Loucy (cell line): ENCODE measurements around the gene NCOA1.

Experiments
- H2AFZ ChIP-seq: fragments of 200-600 bp; sonication (generic); 2 replicates; pipeline ENCODE4 v1.6.0; 2016; ENCODE audit warnings: antibody characterized with exemption, mild to moderate bottlenecking, low read length, moderate library complexity
- H3F3A ChIP-seq: fragments of 200-600 bp; 2 replicates; pipeline ENCODE4 v1.6.0; 2016; ENCODE audit warnings: antibody characterized with exemption, low read depth, mild to moderate bottlenecking
- H3K27me3 ChIP-seq: fragments of 200-600 bp; sonication (generic); 2 replicates; pipeline ENCODE4 v1.6.1; 2014; ENCODE audit warnings: low read length, mild to moderate bottlenecking; ENCODE audit not compliant: insufficient read depth, poor library complexity, severe bottlenecking
- H3K36me3 ChIP-seq: fragments of 200-600 bp; sonication (generic); 2 replicates; pipeline ENCODE4 v1.6.1; 2016; ENCODE audit warnings: low read length; ENCODE audit not compliant: insufficient read depth
- H3K4me1 ChIP-seq: fragments of 200-600 bp; sonication (generic); 2 replicates; pipeline ENCODE4 v1.5.1; 2014; ENCODE audit warnings: low read length, mild to moderate bottlenecking; ENCODE audit not compliant: insufficient read depth, poor library complexity, severe bottlenecking
- H3K4me2 ChIP-seq: fragments of 200-600 bp; sonication (generic); 2 replicates; pipeline ENCODE4 v1.6.0; 2014; ENCODE audit warnings: antibody characterized with exemption, low read length, low read depth, mild to moderate bottlenecking; ENCODE audit not compliant: poor library complexity, severe bottlenecking
- H3K4me3 ChIP-seq: fragments of 200-600 bp; sonication (generic); 2 replicates; pipeline ENCODE4 v1.5.1; 2014; ENCODE audit warnings: low read length, mild to moderate bottlenecking, mixed read lengths; ENCODE audit not compliant: poor library complexity, severe bottlenecking
- H3K79me2 ChIP-seq: fragments of 200-600 bp; sonication (generic); 2 replicates; pipeline ENCODE4 v1.6.1; 2014; ENCODE audit warnings: low read length; ENCODE audit not compliant: insufficient read depth
- H3K9ac ChIP-seq: fragments of 200-600 bp; sonication (generic); 2 replicates; pipeline ENCODE4 v1.6.0; 2014; ENCODE audit warnings: mild to moderate bottlenecking, low read depth, low read length, moderate library complexity; ENCODE audit not compliant: poor library complexity, severe bottlenecking
- H3K9me2 ChIP-seq: fragments of 200-600 bp; sonication (generic); replicated peaks from 2 replicates; pipeline ENCODE4 v1.6.1; 2016; ENCODE audit warnings: low read depth, low read length, mixed read lengths
- H3K9me3 ChIP-seq: fragments of 200-600 bp; sonication (generic); 2 replicates; pipeline ENCODE4 v1.6.1; 2014; ENCODE audit warnings: mild to moderate bottlenecking, antibody characterized with exemption, low read length, low read depth; ENCODE audit not compliant: insufficient read depth
- H4K20me1 ChIP-seq: fragments of 200-600 bp; sonication (generic); 2 replicates; pipeline ENCODE4 v1.6.0; 2014; ENCODE audit warnings: antibody characterized with exemption, low read length, mild to moderate bottlenecking; ENCODE audit not compliant: insufficient read depth, poor library complexity, severe bottlenecking
- CTCF ChIP-seq: fragments of 200-600 bp; sonication (generic); conservative IDR thresholded peaks from 2 replicates; pipeline ENCODE4 v1.5.1; 2014; ENCODE audit warnings: mild to moderate bottlenecking, antibody characterized with exemption, low read length
- EZH2phosphoT487 ChIP-seq: fragments of 200-600 bp; IDR thresholded peaks from 2 replicates; pipeline ENCODE4 v1.6.1; 2018; ENCODE audit warnings: antibody characterized with exemption, mild to moderate bottlenecking, moderate library complexity, borderline replicate concordance

NCOA1 gene

GRCh38 chr2:24451805-24452501, 39.1 kb upstream of the NCOA1 start:
- no peaks in the 10 kb centered on the region for H3K27me3 ChIP-seq
- no peaks in the 10 kb centered on the region for H3K36me3 ChIP-seq
- H4K20me1 ChIP-seq = no peaks in the 10 kb centered on the region
- H3K4me2 ChIP-seq = no peak overlapping the region
- H2AFZ ChIP-seq = no peak overlapping the region
- no peaks in the 10 kb centered on the region for H3K9me3 ChIP-seq
- no peaks in the 10 kb centered on the region for H3F3A ChIP-seq
- TF ChIP-seq CTCF (no peak), EZH2phosphoT487 (no peak)
- H3K79me2 ChIP-seq = no peaks in the 10 kb centered on the region
- H3K9me2 ChIP-seq = no peaks in the 10 kb centered on the region
- no peaks in the 10 kb centered on the region for H3K4me1 ChIP-seq
- H3K4me3 ChIP-seq = no peak overlapping the region
- no peak overlapping the region for H3K9ac ChIP-seq

GRCh38 chr2:24452502-24452885, 38.6 kb upstream of the NCOA1 start:
- H3K4me2 ChIP-seq = no peak overlapping the region
- no peaks in the 10 kb centered on the region for H3K9me3 ChIP-seq
- no peaks in the 10 kb centered on the region for H3K79me2 ChIP-seq
- H3K36me3 ChIP-seq = no peaks in the 10 kb centered on the region
- no peaks in the 10 kb centered on the region for H3K9me2 ChIP-seq
- no peak for TF ChIP-seq EZH2phosphoT487
- TF ChIP-seq CTCF = no peak
- H4K20me1 ChIP-seq = no peaks in the 10 kb centered on the region
- no peaks in the 10 kb centered on the region for H3K4me1 ChIP-seq
- no peaks in the 10 kb centered on the region for H3F3A ChIP-seq
- H2AFZ ChIP-seq = no peak overlapping the region
- H3K27me3 ChIP-seq = no peaks in the 10 kb centered on the region
- no peak overlapping the region for H3K4me3 ChIP-seq
- no peak overlapping the region for H3K9ac ChIP-seq

- Histone ChIP-seq H3K4me3 (no peak overlapping the region), H4K20me1 (no peaks in the 10 kb centered on the region), H2AFZ (no peak overlapping the region), H3K9me3 (no peaks in the 10 kb centered on the region), H3K36me3 (no peaks in the 10 kb centered on the region), H3F3A (no peaks in the 10 kb centered on the region), H3K27me3 (no peaks in the 10 kb centered on the region), H3K4me2 (no peak overlapping the region), H3K4me1 (no peaks in the 10 kb centered on the region), H3K79me2 (no peaks in the 10 kb centered on the region), H3K9me2 (no peaks in the 10 kb centered on the region), H3K9ac (no peak overlapping the region)
- TF ChIP-seq EZH2phosphoT487 = no peak
- no peak for TF ChIP-seq CTCF
Observed at GRCh38 chr2:24453379-24454073, 37.5 kb upstream of the NCOA1 start.
